HepG2 (cell line): ENCODE measurements around the gene SERAC1.

ENCODE experiments used
- CHD4 ChIP-seq: fragments of 200-600 bp; sonication (generic); IDR thresholded peaks from 2 replicates; pipeline ENCODE4 v1.7.0; 2017; ENCODE audit warnings: mild to moderate bottlenecking, low read length, borderline replicate concordance
- CTCF ChIP-seq: sonication (generic); formaldehyde crosslinking; IDR thresholded peaks from 2 replicates; pipeline ENCODE4 v1.5.0; 2020; ENCODE audit warnings: mild to moderate bottlenecking, missing genetic modification reagents, moderate library complexity
- DRAP1 ChIP-seq: IDR thresholded peaks from 2 replicates; pipeline ENCODE4 v1.6.1; 2016; ENCODE audit warnings: missing genetic modification reagents, missing compliant biosample characterization
- ETS1 ChIP-seq: sonication (generic); formaldehyde crosslinking; IDR thresholded peaks from 2 replicates; pipeline ENCODE4 v1.4.0; 2020; ENCODE audit warnings: missing genetic modification reagents
- GLI4 ChIP-seq: sonication (generic); formaldehyde crosslinking; IDR thresholded peaks from 2 replicates; pipeline ENCODE4 v1.5.1; 2020; ENCODE audit warnings: missing genetic modification reagents, mild to moderate bottlenecking, moderate library complexity, borderline replicate concordance
- HNRNPUL1 ChIP-seq: fragments of 200-400 bp; formaldehyde crosslinking; IDR thresholded peaks from 2 replicates; pipeline ENCODE4 v1.6.1; 2017; ENCODE audit warnings: low read depth, mild to moderate bottlenecking, low read length, moderate library complexity
- HOXA9 ChIP-seq: sonication (generic); formaldehyde crosslinking; IDR thresholded peaks from 2 replicates; pipeline ENCODE4 v1.8.1; 2022; ENCODE audit warnings: missing genetic modification reagents, mild to moderate bottlenecking, moderate library complexity, borderline replicate concordance
- JUN ChIP-seq: sonication (generic); formaldehyde crosslinking; IDR thresholded peaks from 2 replicates; pipeline ENCODE4 v1.4.0; 2020; ENCODE audit warnings: mild to moderate bottlenecking, missing genetic modification reagents
- JUNB ChIP-seq: sonication (generic); formaldehyde crosslinking; IDR thresholded peaks from 2 replicates; pipeline ENCODE4 v1.8.0; 2022; ENCODE audit warnings: missing genetic modification reagents, mild to moderate bottlenecking, borderline replicate concordance
- MEIS2 ChIP-seq: sonication (generic); formaldehyde crosslinking; IDR thresholded peaks from 2 replicates; pipeline ENCODE4 v1.9.0; 2021; ENCODE audit warnings: mild to moderate bottlenecking, missing genetic modification reagents
- MYNN ChIP-seq: sonication (generic); formaldehyde crosslinking; IDR thresholded peaks from 2 replicates; pipeline ENCODE4 v1.4.0; 2020; ENCODE audit warnings: mild to moderate bottlenecking, low read depth, missing genetic modification reagents
- SIN3B ChIP-seq: fragments of 150-350 bp; IDR thresholded peaks from 2 replicates; pipeline ENCODE4 v1.6.1; 2014; ENCODE audit warnings: low read length
- SUZ12 ChIP-seq: fragments of 150-350 bp; IDR thresholded peaks from 2 replicates; pipeline ENCODE4 v1.6.1; 2014; ENCODE audit warnings: low read depth, low read length
- YY1 ChIP-seq: IDR thresholded peaks from 2 replicates; pipeline ENCODE4 v1.6.1; 2011; ENCODE audit warnings: low read length, low read depth, moderate library complexity, mild to moderate bottlenecking; ENCODE audit not compliant: insufficient read depth, insufficient replicate concordance

GRCh38 chr6:158206740-158207421 is 38.8 kb upstream of the SERAC1 start:
- TF ChIP-seq MEIS2 = no peak
- no peak for TF ChIP-seq YY1
- no peak for TF ChIP-seq HNRNPUL1
- TF ChIP-seq ETS1 (CRISPR knock-in tag) = no peak
- TF ChIP-seq GLI4 (CRISPR knock-in tag) = no peak
- TF ChIP-seq MYNN (CRISPR knock-in tag) = no peak
- no peak for TF ChIP-seq DRAP1 (CRISPR knock-in tag)
- TF ChIP-seq CHD4 = no peak
- no peak for TF ChIP-seq CTCF (CRISPR knock-in tag)
- no peak for TF ChIP-seq SUZ12
- no peak for TF ChIP-seq SIN3B
- TF ChIP-seq JUNB (CRISPR knock-in tag) = no peak
- TF ChIP-seq HOXA9 (CRISPR knock-in tag) = no peak
- no peak for TF ChIP-seq JUN (CRISPR knock-in tag)
